OCI-LY1 (cell line): Measurements from ENCODE around the gene RFX4.
A peak's percentile ranks its signal among the peaks of the same experiment; 100 is the strongest.

ENCODE experiments used
- H2AFZ ChIP-seq: fragments of 200-600 bp; sonication (generic), shearing (Covaris generic); 2 replicates; pipeline ENCODE4 v1.6.0; 2014; ENCODE audit warnings: antibody characterized with exemption, mild to moderate bottlenecking, low read length
- H3F3A ChIP-seq: fragments of 200-600 bp; sonication (generic), shearing (Covaris generic); 2 replicates; pipeline ENCODE4 v1.6.0; 2014; ENCODE audit warnings: mild to moderate bottlenecking, antibody characterized with exemption, low read length, moderate library complexity; ENCODE audit not compliant: insufficient read depth
- H3K27ac ChIP-seq: fragments of 200-600 bp; sonication (generic); 2 replicates; pipeline ENCODE4 v1.5.1; 2014; ENCODE audit warnings: low read length, mixed run types, mild to moderate bottlenecking, low read depth; ENCODE audit not compliant: poor library complexity, severe bottlenecking
- H3K27me3 ChIP-seq: fragments of 200-600 bp; sonication (generic); 2 replicates; pipeline ENCODE4 v1.6.0; 2014; ENCODE audit warnings: antibody characterized with exemption, mild to moderate bottlenecking, low read length, moderate library complexity; ENCODE audit not compliant: insufficient read depth
- H3K36me3 ChIP-seq: fragments of 200-600 bp; sonication (generic); 2 replicates; pipeline ENCODE4 v1.6.1; 2014; ENCODE audit warnings: mild to moderate bottlenecking, antibody characterized with exemption, low read length, moderate library complexity, mixed read lengths; ENCODE audit not compliant: insufficient read depth
- H3K4me1 ChIP-seq: fragments of 200-600 bp; sonication (generic); 2 replicates; pipeline ENCODE4 v1.5.1; 2014; ENCODE audit warnings: mild to moderate bottlenecking, low read length, moderate library complexity; ENCODE audit not compliant: insufficient read depth, severe bottlenecking
- H3K4me2 ChIP-seq: fragments of 200-600 bp; sonication (generic), shearing (Covaris generic); 2 replicates; pipeline ENCODE4 v1.6.1; 2014; ENCODE audit warnings: low read length
- H3K4me3 ChIP-seq: fragments of 200-600 bp; sonication (generic); 2 replicates; pipeline ENCODE4 v1.5.1; 2014; ENCODE audit warnings: low read length, low read depth, mild to moderate bottlenecking, mixed read lengths; ENCODE audit not compliant: poor library complexity, severe bottlenecking
- H3K79me2 ChIP-seq: fragments of 200-600 bp; shearing (Covaris generic); 2 replicates; pipeline ENCODE4 v1.6.1; 2016; ENCODE audit warnings: mixed run types, low read length, mixed read lengths; ENCODE audit not compliant: insufficient read depth
- H3K9ac ChIP-seq: fragments of 200-600 bp; sonication (generic), shearing (Covaris generic); 2 replicates; pipeline ENCODE4 v1.6.1; 2014; ENCODE audit warnings: mild to moderate bottlenecking, low read length, mixed read lengths
- H3K9me2 ChIP-seq: fragments of 200-600 bp; sonication (generic), shearing (Covaris generic); 2 replicates; pipeline ENCODE4 v1.6.1; 2014; ENCODE audit warnings: low read depth, mild to moderate bottlenecking, low read length, mixed read lengths
- H3K9me3 ChIP-seq: fragments of 200-600 bp; shearing (Covaris generic); 2 replicates; pipeline ENCODE4 v1.6.1; 2014; ENCODE audit warnings: low read length, mixed read lengths
- H4K20me1 ChIP-seq: fragments of 200-600 bp; sonication (generic), shearing (Covaris generic); 2 replicates; pipeline ENCODE4 v1.6.0; 2016; ENCODE audit warnings: mild to moderate bottlenecking, low read length; ENCODE audit not compliant: insufficient read depth
- EZH2 ChIP-seq: fragments of 200-600 bp; sonication (generic), shearing (Covaris generic); IDR thresholded peaks from 2 replicates; pipeline ENCODE4 v1.8.0; 2017; ENCODE audit warnings: borderline replicate concordance, mixed run types, mild to moderate bottlenecking, antibody characterized with exemption, low read length, moderate library complexity, mixed read lengths
- TF ChIP-seq, protein P1 (sequence below): fragments of 200-600 bp; sonication (generic), shearing (Covaris generic); IDR thresholded peaks from 2 replicates; pipeline ENCODE4 v1.5.1; 2017; ENCODE audit warnings: mild to moderate bottlenecking, antibody characterized with exemption, low read length, moderate library complexity, mixed read lengths

Gene RFX4

DNA sequence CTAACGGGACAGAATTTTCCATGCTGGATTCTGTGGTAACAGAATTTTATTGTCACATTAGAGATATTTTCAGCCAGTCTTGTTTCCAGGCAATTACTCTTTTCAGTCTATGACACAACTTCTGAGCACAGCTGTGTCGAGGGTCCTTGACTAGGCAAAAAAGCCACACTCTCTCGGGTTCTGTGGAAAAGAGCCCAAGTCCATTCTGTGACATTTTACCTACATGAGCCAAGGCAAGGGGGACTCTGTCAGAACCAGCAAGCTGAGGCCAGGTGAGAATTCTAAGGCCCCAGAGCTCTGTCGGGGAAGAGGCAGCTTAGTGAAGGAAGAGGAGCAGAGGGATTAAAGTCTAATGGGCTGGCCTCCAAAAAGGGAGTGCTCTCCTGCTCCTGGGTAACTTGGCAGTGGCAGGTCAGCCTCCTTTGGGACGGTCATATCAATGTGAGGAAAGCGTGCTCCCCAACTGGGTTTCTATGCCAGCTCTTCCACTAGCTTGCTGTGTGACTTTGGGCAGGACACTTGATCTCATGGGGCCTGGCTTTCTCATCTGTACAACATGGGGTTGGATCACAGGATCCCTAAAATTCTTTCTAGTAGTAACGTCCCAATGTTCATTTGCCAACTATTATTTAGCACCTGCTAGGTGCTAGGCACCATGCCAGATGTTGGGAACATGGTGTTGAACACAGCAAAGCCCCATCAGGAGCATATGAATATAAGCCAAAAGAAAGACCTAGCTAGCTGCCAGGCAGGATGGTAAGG, 175.7 kb downstream of the RFX4 start:
- no peaks in the 10 kb centered on the region for H3K79me2 ChIP-seq
- H4K20me1 ChIP-seq: no peaks in the 10 kb centered on the region
- H3K9me2 ChIP-seq: no peaks in the 10 kb centered on the region
- H3K9me3 ChIP-seq: no peaks in the 10 kb centered on the region
- no peak overlapping the region for H2AFZ ChIP-seq
- H3K27me3 ChIP-seq: no peaks in the 10 kb centered on the region
- TF ChIP-seq, protein P1, sequence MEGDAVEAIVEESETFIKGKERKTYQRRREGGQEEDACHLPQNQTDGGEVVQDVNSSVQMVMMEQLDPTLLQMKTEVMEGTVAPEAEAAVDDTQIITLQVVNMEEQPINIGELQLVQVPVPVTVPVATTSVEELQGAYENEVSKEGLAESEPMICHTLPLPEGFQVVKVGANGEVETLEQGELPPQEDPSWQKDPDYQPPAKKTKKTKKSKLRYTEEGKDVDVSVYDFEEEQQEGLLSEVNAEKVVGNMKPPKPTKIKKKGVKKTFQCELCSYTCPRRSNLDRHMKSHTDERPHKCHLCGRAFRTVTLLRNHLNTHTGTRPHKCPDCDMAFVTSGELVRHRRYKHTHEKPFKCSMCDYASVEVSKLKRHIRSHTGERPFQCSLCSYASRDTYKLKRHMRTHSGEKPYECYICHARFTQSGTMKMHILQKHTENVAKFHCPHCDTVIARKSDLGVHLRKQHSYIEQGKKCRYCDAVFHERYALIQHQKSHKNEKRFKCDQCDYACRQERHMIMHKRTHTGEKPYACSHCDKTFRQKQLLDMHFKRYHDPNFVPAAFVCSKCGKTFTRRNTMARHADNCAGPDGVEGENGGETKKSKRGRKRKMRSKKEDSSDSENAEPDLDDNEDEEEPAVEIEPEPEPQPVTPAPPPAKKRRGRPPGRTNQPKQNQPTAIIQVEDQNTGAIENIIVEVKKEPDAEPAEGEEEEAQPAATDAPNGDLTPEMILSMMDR: no peak
- TF ChIP-seq EZH2: no peak
- no peaks in the 10 kb centered on the region for H3F3A ChIP-seq
- peaks cover 46% of the 10 kb centered on the region for H3K4me1 ChIP-seq
- peak overlapping the region; percentile 42 for H3K27ac ChIP-seq
- H3K4me2 ChIP-seq: no peak overlapping the region
- H3K36me3 ChIP-seq: no peaks in the 10 kb centered on the region
- H3K4me3 ChIP-seq: no peak overlapping the region
- no peak overlapping the region for H3K9ac ChIP-seq

DNA sequence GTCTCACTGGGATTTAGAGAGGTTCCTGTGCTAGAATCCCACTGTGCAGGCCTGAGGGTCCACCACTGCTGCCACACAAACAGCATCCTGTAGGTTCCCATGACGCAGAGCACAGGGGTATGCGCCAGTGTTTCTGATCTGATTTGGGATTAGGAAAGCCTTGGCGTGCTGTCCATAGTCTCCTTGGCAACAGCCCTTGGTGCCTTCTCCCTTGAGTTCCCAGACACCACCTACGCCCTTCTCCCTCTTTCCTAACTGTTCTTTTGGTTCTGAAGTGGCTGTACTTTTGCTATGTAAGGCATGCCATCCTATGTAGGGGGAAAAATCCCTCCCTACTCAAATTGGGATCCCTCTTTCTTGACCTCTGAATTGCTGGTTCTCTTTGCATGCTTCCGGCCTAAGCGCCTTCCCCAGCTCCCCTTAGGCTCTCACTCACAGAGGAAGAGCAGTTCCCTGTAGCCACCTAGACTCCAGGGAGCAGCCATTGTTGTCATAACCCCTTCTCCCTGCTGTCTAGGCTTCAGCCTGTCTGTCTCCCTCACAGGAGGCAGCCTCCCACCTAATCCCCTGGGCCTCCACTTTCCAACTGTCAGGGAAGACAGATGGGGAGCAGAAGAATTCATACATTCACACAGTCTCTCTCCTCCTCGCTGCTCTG, 176.9 kb downstream of the RFX4 start:
- Histone ChIP-seq H3K4me1 (peaks cover 36% of the 10 kb centered on the region), H3K36me3 (no peaks in the 10 kb centered on the region), H3K4me3 (peak overlapping the region; percentile 54), H2AFZ (no peak overlapping the region), H3K27ac (peak overlapping the region; percentile 87), H3K27me3 (no peaks in the 10 kb centered on the region), H3K4me2 (peak overlapping the region; percentile 78), H4K20me1 (no peaks in the 10 kb centered on the region), H3F3A (no peaks in the 10 kb centered on the region), H3K79me2 (no peaks in the 10 kb centered on the region), H3K9me3 (no peaks in the 10 kb centered on the region), H3K9ac (peak overlapping the region; percentile 65; the same call in 1 of the 2 replicates), H3K9me2 (no peaks in the 10 kb centered on the region)
- TF ChIP-seq, protein P1: no peak
- no peak for TF ChIP-seq EZH2

DNA sequence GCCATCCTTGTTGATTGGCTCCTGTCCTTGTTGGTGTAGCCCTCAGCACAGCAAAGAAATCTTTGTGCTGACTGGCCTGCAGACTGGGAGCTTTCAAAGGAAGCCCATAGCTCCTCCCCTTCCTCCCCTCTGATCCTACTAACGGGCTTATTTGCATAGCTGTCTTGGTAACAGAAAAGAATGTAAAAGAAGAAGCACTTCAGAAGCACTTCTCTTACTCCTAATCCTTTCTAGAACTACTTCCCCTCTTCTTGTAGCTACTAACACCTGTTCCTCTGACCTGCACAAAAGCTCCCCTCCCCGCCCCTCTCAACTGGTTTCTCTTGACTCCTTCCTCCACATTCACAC, 177.4 kb downstream of the RFX4 start:
- peak overlapping the region; percentile 54 for H3K4me3 ChIP-seq
- H3K4me2 ChIP-seq: peak overlapping the region; percentile 78
- no peak overlapping the region for H2AFZ ChIP-seq
- no peak for TF ChIP-seq EZH2
- TF ChIP-seq, protein P1: no peak
- H3F3A ChIP-seq: no peaks in the 10 kb centered on the region
- H3K27me3 ChIP-seq: no peaks in the 10 kb centered on the region
- no peaks in the 10 kb centered on the region for H3K9me3 ChIP-seq
- peak overlapping the region; percentile 87 for H3K27ac ChIP-seq
- H4K20me1 ChIP-seq: no peaks in the 10 kb centered on the region
- no peaks in the 10 kb centered on the region for H3K9me2 ChIP-seq
- H3K4me1 ChIP-seq: peaks cover 36% of the 10 kb centered on the region
- no peaks in the 10 kb centered on the region for H3K36me3 ChIP-seq
- no peaks in the 10 kb centered on the region for H3K79me2 ChIP-seq
- H3K9ac ChIP-seq: peak overlapping the region; percentile 65; the same call in 1 of the 2 replicates
